ENCODE data around the gene MIGA1. TPM values are rescaled to one million over a fixed set of nuclear protein-coding genes. Genes with fewer than 3 reads are reported as not detected.

The MIGA1 gene
- total and polyA plus RNA-seq, 9 of the 15 experiments (the other 6 are each of a cell fraction or from before 2014, with no cell fraction given): 1.6 to 5.1 (median 2.9) TPM

GRCh38 chr1:77779529-77780281, at the start of gene MIGA1 (continued):
- TF ChIP-seq, protein P1, sequence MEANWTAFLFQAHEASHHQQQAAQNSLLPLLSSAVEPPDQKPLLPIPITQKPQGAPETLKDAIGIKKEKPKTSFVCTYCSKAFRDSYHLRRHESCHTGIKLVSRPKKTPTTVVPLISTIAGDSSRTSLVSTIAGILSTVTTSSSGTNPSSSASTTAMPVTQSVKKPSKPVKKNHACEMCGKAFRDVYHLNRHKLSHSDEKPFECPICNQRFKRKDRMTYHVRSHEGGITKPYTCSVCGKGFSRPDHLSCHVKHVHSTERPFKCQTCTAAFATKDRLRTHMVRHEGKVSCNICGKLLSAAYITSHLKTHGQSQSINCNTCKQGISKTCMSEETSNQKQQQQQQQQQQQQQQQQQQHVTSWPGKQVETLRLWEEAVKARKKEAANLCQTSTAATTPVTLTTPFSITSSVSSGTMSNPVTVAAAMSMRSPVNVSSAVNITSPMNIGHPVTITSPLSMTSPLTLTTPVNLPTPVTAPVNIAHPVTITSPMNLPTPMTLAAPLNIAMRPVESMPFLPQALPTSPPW (CRISPR knock-in tag; IDR thresholded peaks at IDR 0.05): peak; percentile 94
- TF ChIP-seq NUFIP1 (IDR thresholded peaks at IDR 0.05; ENCODE audit: partially characterized antibody) (no peak), JUND (IDR thresholded peaks at IDR 0.05; ENCODE audit: borderline replicate concordance, low read depth, low read length) (peak; percentile 63; the same call in 1 of the 2 replicates), JUND (tag; IDR thresholded peaks at IDR 0.05; ENCODE audit: borderline replicate concordance, low read depth, low read length) (peak; percentile 14; the same call in 1 of the 3 replicates), RBM15 (IDR thresholded peaks at IDR 0.05; ENCODE audit: insufficient read depth, low read length) (no peak), TRIM24 (IDR thresholded peaks at IDR 0.05) (0 out of 4 replicates have a peak, but pooled peaks of 1 of the 2 experiments have one; percentile 8), CREM (IDR thresholded peaks at IDR 0.05; ENCODE audit: low read depth) (peak; percentile 88), ELF2 (CRISPR knock-in tag; IDR thresholded peaks at IDR 0.05) (no peak; the same call in 1 of the 2 replicates), ZNF717 (CRISPR knock-in tag; IDR thresholded peaks at IDR 0.05) (no peak), HDAC6 (IDR thresholded peaks at IDR 0.05; ENCODE audit: low read depth, low read length) (no peak), JUNB (CRISPR knock-in tag; conservative IDR thresholded peaks at IDR 0.05) (no peak), MYC (IDR thresholded peaks at IDR 0.05; ENCODE audit: low read depth, low read length) (peak; percentile 72), MYC (CRISPR knock-in tag; IDR thresholded peaks at IDR 0.05; ENCODE audit: borderline replicate concordance, low read depth) (no peak), ZFX (CRISPR knock-in tag; IDR thresholded peaks at IDR 0.05) (peak; percentile 92), E2F4 (CRISPR knock-in tag; IDR thresholded peaks at IDR 0.05; ENCODE audit: low read depth) (no peak), MBD2 (IDR thresholded peaks at IDR 0.05; ENCODE audit: borderline replicate concordance, low read depth) (peak; percentile 48; the same call in 1 of the 2 replicates), ZNF644 (tag; IDR thresholded peaks at IDR 0.05; ENCODE audit: low read depth) (no peak), SAP30 (IDR thresholded peaks at IDR 0.05; ENCODE audit: borderline replicate concordance, insufficient read depth, low read depth, low read length, poor library complexity, severe bottlenecking) (peak; percentile 45), ZNF584 (CRISPR knock-in tag; IDR thresholded peaks at IDR 0.05; ENCODE audit: low read depth) (no peak), EGR1 (conservative IDR thresholded peaks at IDR 0.05) (peak; percentile 72)
- TF ChIP-seq, protein P2, sequence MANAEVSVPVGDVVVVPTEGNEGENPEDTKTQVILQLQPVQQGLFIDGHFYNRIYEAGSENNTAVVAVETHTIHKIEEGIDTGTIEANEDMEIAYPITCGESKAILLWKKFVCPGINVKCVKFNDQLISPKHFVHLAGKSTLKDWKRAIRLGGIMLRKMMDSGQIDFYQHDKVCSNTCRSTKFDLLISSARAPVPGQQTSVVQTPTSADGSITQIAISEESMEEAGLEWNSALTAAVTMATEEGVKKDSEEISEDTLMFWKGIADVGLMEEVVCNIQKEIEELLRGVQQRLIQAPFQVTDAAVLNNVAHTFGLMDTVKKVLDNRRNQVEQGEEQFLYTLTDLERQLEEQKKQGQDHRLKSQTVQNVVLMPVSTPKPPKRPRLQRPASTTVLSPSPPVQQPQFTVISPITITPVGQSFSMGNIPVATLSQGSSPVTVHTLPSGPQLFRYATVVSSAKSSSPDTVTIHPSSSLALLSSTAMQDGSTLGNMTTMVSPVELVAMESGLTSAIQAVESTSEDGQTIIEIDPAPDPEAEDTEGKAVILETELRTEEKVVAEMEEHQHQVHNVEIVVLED (CRISPR knock-in tag; IDR thresholded peaks at IDR 0.05): peak; percentile 92
- TF ChIP-seq, protein P3, sequence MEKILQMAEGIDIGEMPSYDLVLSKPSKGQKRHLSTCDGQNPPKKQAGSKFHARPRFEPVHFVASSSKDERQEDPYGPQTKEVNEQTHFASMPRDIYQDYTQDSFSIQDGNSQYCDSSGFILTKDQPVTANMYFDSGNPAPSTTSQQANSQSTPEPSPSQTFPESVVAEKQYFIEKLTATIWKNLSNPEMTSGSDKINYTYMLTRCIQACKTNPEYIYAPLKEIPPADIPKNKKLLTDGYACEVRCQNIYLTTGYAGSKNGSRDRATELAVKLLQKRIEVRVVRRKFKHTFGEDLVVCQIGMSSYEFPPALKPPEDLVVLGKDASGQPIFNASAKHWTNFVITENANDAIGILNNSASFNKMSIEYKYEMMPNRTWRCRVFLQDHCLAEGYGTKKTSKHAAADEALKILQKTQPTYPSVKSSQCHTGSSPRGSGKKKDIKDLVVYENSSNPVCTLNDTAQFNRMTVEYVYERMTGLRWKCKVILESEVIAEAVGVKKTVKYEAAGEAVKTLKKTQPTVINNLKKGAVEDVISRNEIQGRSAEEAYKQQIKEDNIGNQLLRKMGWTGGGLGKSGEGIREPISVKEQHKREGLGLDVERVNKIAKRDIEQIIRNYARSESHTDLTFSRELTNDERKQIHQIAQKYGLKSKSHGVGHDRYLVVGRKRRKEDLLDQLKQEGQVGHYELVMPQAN (IDR thresholded peaks at IDR 0.05; ENCODE audit: borderline replicate concordance): peak; percentile 82

Measured in K562 (cell line).